ENCODE results near the gene SLC2A13.

SLC2A13 gene

GRCh38 chr12:39830171-39830570 lies 275.7 kb downstream of the SLC2A13 start:
- no peak for TF ChIP-seq USF1 (IDR thresholded peaks at IDR 0.05)
- no peak for TF ChIP-seq EGR1 (IDR thresholded peaks at IDR 0.05)
- no peak for TF ChIP-seq NFIC (IDR thresholded peaks at IDR 0.05)
- no peak for TF ChIP-seq CEBPB (IDR thresholded peaks at IDR 0.05)
- TF ChIP-seq MAX (IDR thresholded peaks at IDR 0.05): no peak
- TF ChIP-seq RAD21 (IDR thresholded peaks at IDR 0.05; ENCODE audit: low read depth): no peak
- no peak for TF ChIP-seq EP300 (IDR thresholded peaks at IDR 0.05; ENCODE audit: borderline replicate concordance)
- no peak for TF ChIP-seq ZBTB7A (IDR thresholded peaks at IDR 0.05; ENCODE audit: low read depth)

- TF ChIP-seq USF1 (IDR thresholded peaks at IDR 0.05): no peak
- TF ChIP-seq RAD21 (IDR thresholded peaks at IDR 0.05; ENCODE audit: low read depth): peak; percentile 21; the same call in 1 of the 2 replicates
- TF ChIP-seq YY1 (IDR thresholded peaks at IDR 0.05; ENCODE audit: low read depth): no peak
These were observed 281.2 kb downstream of the SLC2A13 start for GRCh38 chr12:39824505-39825212.

GRCh38 chr12:39816671-39817185 lies 289.2 kb downstream of the SLC2A13 start:
- TF ChIP-seq EGR1 (IDR thresholded peaks at IDR 0.05) (no peak), ZBTB7A (IDR thresholded peaks at IDR 0.05; ENCODE audit: low read depth) (no peak), EP300 (IDR thresholded peaks at IDR 0.05; ENCODE audit: borderline replicate concordance) (no peak), CREB1 (IDR thresholded peaks at IDR 0.05; ENCODE audit: low read depth) (no peak), TAF1 (IDR thresholded peaks at IDR 0.05; ENCODE audit: low read depth) (no peak), TCF12 (IDR thresholded peaks at IDR 0.05; ENCODE audit: low read depth) (no peak), CEBPB (IDR thresholded peaks at IDR 0.05) (no peak), NFIC (IDR thresholded peaks at IDR 0.05) (no peak), RAD21 (IDR thresholded peaks at IDR 0.05; ENCODE audit: low read depth) (no peak), MAX (IDR thresholded peaks at IDR 0.05) (no peak), TEAD4 (IDR thresholded peaks at IDR 0.05) (no peak), USF1 (IDR thresholded peaks at IDR 0.05) (no peak), FOXM1 (IDR thresholded peaks at IDR 0.05; ENCODE audit: borderline replicate concordance, low read depth) (no peak), REST (IDR thresholded peaks at IDR 0.05; ENCODE audit: low read depth) (no peak)

GRCh38 chr12:39815746-39816145 lies 290.1 kb downstream of the SLC2A13 start:
- TF ChIP-seq RAD21 (IDR thresholded peaks at IDR 0.05; ENCODE audit: low read depth) (no peak), USF1 (IDR thresholded peaks at IDR 0.05) (no peak), TCF12 (IDR thresholded peaks at IDR 0.05; ENCODE audit: low read depth) (no peak), TEAD4 (IDR thresholded peaks at IDR 0.05) (no peak), MAX (IDR thresholded peaks at IDR 0.05) (no peak), FOXM1 (IDR thresholded peaks at IDR 0.05; ENCODE audit: borderline replicate concordance, low read depth) (no peak), EGR1 (IDR thresholded peaks at IDR 0.05) (no peak), EP300 (IDR thresholded peaks at IDR 0.05; ENCODE audit: borderline replicate concordance) (no peak), ZBTB7A (IDR thresholded peaks at IDR 0.05; ENCODE audit: low read depth) (no peak), YY1 (IDR thresholded peaks at IDR 0.05; ENCODE audit: low read depth) (no peak), NFIC (IDR thresholded peaks at IDR 0.05) (no peak), TAF1 (IDR thresholded peaks at IDR 0.05; ENCODE audit: low read depth) (no peak), CREB1 (IDR thresholded peaks at IDR 0.05; ENCODE audit: low read depth) (no peak), REST (IDR thresholded peaks at IDR 0.05; ENCODE audit: low read depth) (no peak), CEBPB (IDR thresholded peaks at IDR 0.05) (no peak)

- TF ChIP-seq TAF1 (IDR thresholded peaks at IDR 0.05; ENCODE audit: low read depth): no peak
- no peak for TF ChIP-seq EGR1 (IDR thresholded peaks at IDR 0.05)
- TF ChIP-seq NFIC (IDR thresholded peaks at IDR 0.05): no peak
- TF ChIP-seq EP300 (IDR thresholded peaks at IDR 0.05; ENCODE audit: borderline replicate concordance): no peak
- TF ChIP-seq MAX (IDR thresholded peaks at IDR 0.05): no peak
- TF ChIP-seq ZBTB7A (IDR thresholded peaks at IDR 0.05; ENCODE audit: low read depth): no peak
- TF ChIP-seq YY1 (IDR thresholded peaks at IDR 0.05; ENCODE audit: low read depth): no peak
- no peak for TF ChIP-seq USF1 (IDR thresholded peaks at IDR 0.05)
- TF ChIP-seq REST (IDR thresholded peaks at IDR 0.05; ENCODE audit: low read depth): no peak
- no peak for TF ChIP-seq TEAD4 (IDR thresholded peaks at IDR 0.05)
- TF ChIP-seq TCF12 (IDR thresholded peaks at IDR 0.05; ENCODE audit: low read depth): no peak
- no peak for TF ChIP-seq CEBPB (IDR thresholded peaks at IDR 0.05)
- no peak for TF ChIP-seq CREB1 (IDR thresholded peaks at IDR 0.05; ENCODE audit: low read depth)
- TF ChIP-seq RAD21 (IDR thresholded peaks at IDR 0.05; ENCODE audit: low read depth): no peak
- TF ChIP-seq FOXM1 (IDR thresholded peaks at IDR 0.05; ENCODE audit: borderline replicate concordance, low read depth): no peak
These were observed 291.3 kb downstream of the SLC2A13 start for GRCh38 chr12:39814626-39815025.
